Sciatic nerve (tissue), 2 donors: ENCODE data around the gene ARID1B. TPM values are rescaled to one million over a fixed set of nuclear protein-coding genes. Genes with fewer than 3 reads are reported as not detected.
"Not testable (repeated sequence)": the region's sequence is repeated elsewhere in the genome, so short reads cannot be mapped to it uniquely, and the experiment has no call there.

Source experiments
- ATAC-seq: fragments of 200-7000 bp; cut with Tn5 transposase; one replicate; pipeline ENCODE4 v1.9.1; 2020; ENCODE audit warnings: mild to moderate bottlenecking, moderate library complexity
- DNase-seq: peaks from one replicate; pipeline ENCODE4 v3.0.0-alpha.2; 2020; ENCODE audit warnings: low spot score
- intact Hi-C: fragments of 100-400 bp; cut with DNase I; formaldehyde crosslinking; loops from one replicate; pipeline ENCODE4 v1.14.2; 2022
- total RNA-seq: library from RNA; stranded (reverse); fragmentation: NEBNext Ultra II Directional; extraction: Animal tissue kit (Norgen Biotek cat#: 25700); gene quantifications from one replicate; pipeline ENCODE4 v1.2.1, GENCODE V29; 2021
- donor health status: DM: no; HTN: no; CAD: no.
- donor health status: DM: no; HTN: no; CAD: no.

ARID1B gene
- total RNA-seq, 1 donor from 2014 or later = 142 TPM

- no peak for DNase-seq
- intact Hi-C loops = no loop called here
- no peak for ATAC-seq
Measured at GRCh38 chr6:156943166-156943565, 166.0 kb downstream of the ARID1B start.

GRCh38 chr6:156943816-156944215 lies 166.6 kb downstream of the ARID1B start:
- ATAC-seq (no peak), DNase-seq (no peak)
- intact Hi-C loops = no loop called here

GRCh38 chr6:156944412-156944811 lies 167.2 kb downstream of the ARID1B start:
- ATAC-seq (no peak), DNase-seq (no peak)
- intact Hi-C loops = no loop called here

GRCh38 chr6:156945789-156946172 lies 168.6 kb downstream of the ARID1B start:
- DNase-seq, ATAC-seq, intact Hi-C loops: not testable (repeated sequence)

- intact Hi-C loops = no loop called here
- DNase-seq (no peak), ATAC-seq (no peak)
Measured at GRCh38 chr6:156946370-156946936, 169.3 kb downstream of the ARID1B start.

- ATAC-seq = no peak
Measured at GRCh38 chr6:156948277-156948676, 171.1 kb downstream of the ARID1B start.

GRCh38 chr6:156948807-156949206 lies 171.6 kb downstream of the ARID1B start:
- no peak for ATAC-seq
- intact Hi-C loops = no loop called here
- no peak for DNase-seq

More at GRCh38 chr6:156948277-156948676, 171.1 kb downstream of the ARID1B start:
- DNase-seq = no peak
- intact Hi-C loops = no loop called here

GRCh38 chr6:156949376-156949775 lies 172.2 kb downstream of the ARID1B start:
- no peak for ATAC-seq
- intact Hi-C loops = no loop called here

GRCh38 chr6:156950084-156950483 lies 172.9 kb downstream of the ARID1B start:
- no peak for ATAC-seq
- intact Hi-C loops = no loop called here
- DNase-seq = no peak

More at GRCh38 chr6:156949376-156949775, 172.2 kb downstream of the ARID1B start:
- DNase-seq = no peak

GRCh38 chr6:156950531-156950930 lies 173.4 kb downstream of the ARID1B start:
- ATAC-seq = no peak
- no peak for DNase-seq
- intact Hi-C loops = no loop called here

- DNase-seq = no peak
- no peak for ATAC-seq
- intact Hi-C loops = no loop called here
Measured at GRCh38 chr6:156952401-156952800, 175.2 kb downstream of the ARID1B start.

- DNase-seq (no peak), ATAC-seq (peak; percentile 29)
- intact Hi-C loops = no loop called here
Measured at GRCh38 chr6:156953127-156953478, 175.9 kb downstream of the ARID1B start.

GRCh38 chr6:156953479-156954146 lies 176.4 kb downstream of the ARID1B start:
- intact Hi-C loops = no loop called here
- ATAC-seq = peak; percentile 87
- no peak for DNase-seq

GRCh38 chr6:156954191-156954590 lies 177.0 kb downstream of the ARID1B start:
- intact Hi-C loops = no loop called here
- no peak for DNase-seq
- ATAC-seq = no peak

- intact Hi-C loops = no loop called here
Measured at GRCh38 chr6:156954816-156955215, 177.6 kb downstream of the ARID1B start.

GRCh38 chr6:156955494-156956183 lies 178.5 kb downstream of the ARID1B start:
- ATAC-seq (peak; percentile 78), DNase-seq (no peak)
- intact Hi-C loops = no loop called here

More at GRCh38 chr6:156954816-156955215, 177.6 kb downstream of the ARID1B start:
- ATAC-seq (no peak), DNase-seq (no peak)

- intact Hi-C loops = no loop called here
- peak; percentile 23 for ATAC-seq
Measured at GRCh38 chr6:156956286-156956685, 179.1 kb downstream of the ARID1B start.

GRCh38 chr6:156957931-156958547 lies 180.9 kb downstream of the ARID1B start:
- intact Hi-C loops = no loop called here
- ATAC-seq (no peak), DNase-seq (no peak)

More at GRCh38 chr6:156956286-156956685, 179.1 kb downstream of the ARID1B start:
- DNase-seq = no peak

- no peak for ATAC-seq
- intact Hi-C loops = no loop called here
- DNase-seq = no peak
Measured at GRCh38 chr6:156960525-156960924, 183.3 kb downstream of the ARID1B start.
